Endothelial cell (in vitro differentiated cells): ENCODE data around the gene AXIN1. TPM values are rescaled to one million over a fixed set of nuclear protein-coding genes. Genes with fewer than 3 reads are reported as not detected.

ENCODE experiments used
- DNase-seq: peaks from one replicate; pipeline ENCODE4 v3.0.0; 2021; ENCODE audit warnings: low spot score
- H3K27ac Mint-ChIP-seq: one replicate; pipeline ENCODE4 v1.8.0; 2021; ENCODE audit warnings: mixed read lengths, inconsistent platforms; ENCODE audit not compliant: unreplicated experiment
- H3K27me3 Mint-ChIP-seq: one replicate; pipeline ENCODE4 v1.8.0; 2021; ENCODE audit warnings: mild to moderate bottlenecking, moderate library complexity, mixed read lengths, inconsistent platforms; ENCODE audit not compliant: unreplicated experiment
- H3K36me3 Mint-ChIP-seq: one replicate; pipeline ENCODE4 v1.8.0; 2021; ENCODE audit warnings: mild to moderate bottlenecking, low read depth, mixed read lengths, inconsistent platforms; ENCODE audit not compliant: unreplicated experiment
- H3K4me1 Mint-ChIP-seq: one replicate; pipeline ENCODE4 v1.8.0; 2021; ENCODE audit warnings: mild to moderate bottlenecking, mixed read lengths, inconsistent platforms; ENCODE audit not compliant: unreplicated experiment
- H3K4me3 Mint-ChIP-seq: one replicate; pipeline ENCODE4 v1.8.0; 2021; ENCODE audit warnings: mild to moderate bottlenecking, mixed read lengths, inconsistent platforms; ENCODE audit not compliant: unreplicated experiment
- H3K9me3 Mint-ChIP-seq: one replicate; pipeline ENCODE4 v1.8.0; 2021; ENCODE audit warnings: mixed read lengths, inconsistent platforms; ENCODE audit not compliant: unreplicated experiment
- CTCF ChIP-seq: fragments of 200-600 bp; sonication (generic); IDR thresholded peaks from one replicate; pipeline ENCODE4 v1.5.0; 2021; ENCODE audit warnings: antibody characterized with exemption; ENCODE audit not compliant: unreplicated experiment
- total RNA-seq: library from RNA; stranded (reverse); fragmentation: NEBNext Ultra II Directional; extraction: Animal tissue kit (Norgen Biotek cat#: 25700); gene quantifications from one replicate; pipeline ENCODE4 v1.2.1, GENCODE V29; 2021; ENCODE audit not compliant: unreplicated experiment

Gene AXIN1
- total RNA-seq, 1 donor from 2014 or later, result 17.5 TPM

- H3K36me3 Mint-ChIP-seq, result no peaks in the 10 kb centered on the region
- no peaks in the 10 kb centered on the region for H3K4me1 Mint-ChIP-seq
- DNase-seq, result no peak
- TF ChIP-seq CTCF, result no peak
- H3K4me3 Mint-ChIP-seq, result no peak overlapping the region
- no peaks in the 10 kb centered on the region for H3K9me3 Mint-ChIP-seq
- no peaks in the 10 kb centered on the region for H3K27me3 Mint-ChIP-seq
- H3K27ac Mint-ChIP-seq, result no peak overlapping the region
Observed at GRCh38 chr16:282491-282890, 70.0 kb downstream of the AXIN1 start.

GRCh38 chr16:281660-282255 is 70.8 kb downstream of the AXIN1 start:
- H3K27ac Mint-ChIP-seq, result no peak overlapping the region
- no peaks in the 10 kb centered on the region for H3K4me1 Mint-ChIP-seq
- no peak for TF ChIP-seq CTCF
- no peak overlapping the region for H3K4me3 Mint-ChIP-seq
- no peak for DNase-seq
- peaks cover 3% of the 10 kb centered on the region for H3K27me3 Mint-ChIP-seq
- H3K36me3 Mint-ChIP-seq, result no peaks in the 10 kb centered on the region
- H3K9me3 Mint-ChIP-seq, result no peaks in the 10 kb centered on the region

DNA sequence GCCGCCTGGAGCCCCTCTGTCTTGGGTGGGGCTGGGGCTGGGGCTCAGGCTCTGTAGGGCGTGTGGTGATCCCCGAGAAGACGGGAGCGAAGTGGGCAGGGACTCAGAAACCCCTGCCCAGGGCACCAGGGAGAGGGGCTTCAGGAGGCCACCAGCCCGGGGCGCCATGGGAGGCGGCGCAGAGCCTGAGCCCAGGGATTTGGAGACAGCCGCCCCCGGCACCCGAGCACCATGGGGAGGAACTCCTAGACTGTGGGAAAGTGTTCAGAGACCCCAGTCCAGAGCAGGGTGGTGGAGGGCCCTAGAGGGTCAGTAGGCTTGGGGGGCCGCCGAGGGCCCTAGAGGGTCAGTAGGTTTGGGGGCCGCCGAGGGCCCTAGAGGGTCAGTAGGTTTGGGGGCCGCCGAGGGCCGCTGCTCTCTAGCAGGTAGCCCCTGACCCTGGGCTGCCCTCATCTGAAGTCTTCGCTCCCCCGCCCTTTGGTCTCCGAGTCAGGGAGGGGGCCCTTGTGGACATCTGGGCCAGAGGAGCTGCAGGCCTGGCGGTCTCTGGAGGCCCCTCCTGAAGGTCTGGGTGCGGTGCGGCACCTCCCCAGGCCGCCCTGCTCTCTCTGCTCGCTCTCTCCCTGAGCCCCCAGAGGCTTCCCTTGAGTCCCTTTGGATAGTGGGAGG is 71.4 kb downstream of the AXIN1 start:
- Mint-ChIP-seq H3K4me1 (no peaks in the 10 kb centered on the region), H3K9me3 (no peaks in the 10 kb centered on the region), H3K36me3 (no peaks in the 10 kb centered on the region), H3K4me3 (no peak overlapping the region), H3K27ac (no peak overlapping the region), H3K27me3 (peaks cover 8% of the 10 kb centered on the region)
- no peak for TF ChIP-seq CTCF
- DNase-seq, result no peak

DNA sequence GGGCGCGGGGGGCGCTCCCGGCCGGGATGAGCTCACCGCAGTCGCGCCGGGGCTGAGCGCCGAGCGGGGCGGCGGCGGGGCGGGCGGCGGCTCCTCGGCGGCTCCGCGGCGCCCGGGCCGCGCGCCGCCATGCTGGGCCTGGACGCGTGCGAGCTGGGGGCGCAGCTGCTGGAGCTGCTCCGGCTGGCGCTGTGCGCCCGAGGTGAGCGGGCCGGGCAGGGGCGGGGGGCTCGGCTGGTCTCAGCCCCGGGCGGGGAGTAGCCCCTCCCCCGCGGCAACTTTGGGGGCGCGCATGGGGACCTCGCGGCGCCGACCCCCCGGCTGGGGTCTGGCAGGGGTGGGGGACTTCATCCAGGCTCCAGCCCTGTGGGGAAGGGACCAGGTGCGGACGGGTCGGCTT is 72.0 kb downstream of the AXIN1 start, which contains the start of gene ARHGDIG:
Gene ARHGDIG (plus strand): TSS at position 40 of the 400 bp plus-strand sequence. CDS start 90 bp downstream, at position 130.
- H3K9me3 Mint-ChIP-seq, result no peaks in the 10 kb centered on the region
- peaks cover 9% of the 10 kb centered on the region for H3K27me3 Mint-ChIP-seq
- H3K27ac Mint-ChIP-seq, result no peak within 1 kb of the TSS
- DNase-seq, result no peak
- H3K4me3 Mint-ChIP-seq, result no peak within 1 kb of the TSS
- no peaks in the 10 kb centered on the region for H3K36me3 Mint-ChIP-seq
- no peak for TF ChIP-seq CTCF
- no peaks in the 10 kb centered on the region for H3K4me1 Mint-ChIP-seq

DNA sequence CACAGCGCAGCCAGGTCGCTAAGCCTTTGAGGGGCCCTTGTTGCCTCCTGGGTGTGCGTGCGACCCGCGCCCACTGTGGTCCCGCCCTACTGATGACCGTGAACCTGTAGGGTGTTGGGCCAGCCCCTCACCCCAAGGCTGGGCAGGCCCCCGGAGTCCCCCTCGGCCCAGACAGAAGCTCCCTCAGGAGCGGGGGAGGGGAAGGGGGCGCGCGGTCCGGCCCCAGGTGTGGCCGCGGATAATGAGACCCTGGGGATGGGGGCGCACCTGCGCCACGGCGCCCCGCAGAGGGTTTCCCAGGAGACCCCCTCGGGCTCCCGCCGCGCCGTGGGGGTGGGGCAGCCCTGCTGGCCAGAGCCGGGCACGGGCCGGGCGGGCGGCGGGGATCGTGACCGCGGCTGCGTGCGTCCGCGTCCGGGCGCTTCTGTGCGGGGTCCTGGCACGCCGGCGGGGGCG is 72.5 kb downstream of the AXIN1 start:
- no peaks in the 10 kb centered on the region for H3K9me3 Mint-ChIP-seq
- no peak overlapping the region for H3K27ac Mint-ChIP-seq
- no peaks in the 10 kb centered on the region for H3K4me1 Mint-ChIP-seq
- peaks cover 9% of the 10 kb centered on the region for H3K27me3 Mint-ChIP-seq
- no peak overlapping the region for H3K4me3 Mint-ChIP-seq
- no peaks in the 10 kb centered on the region for H3K36me3 Mint-ChIP-seq
- no peak for TF ChIP-seq CTCF
- no peak for DNase-seq
